Pulmonary artery endothelial cell (primary cell): Measurements from ENCODE around the gene FCN2. TPM values are rescaled to one million over a fixed set of nuclear protein-coding genes. Genes with fewer than 3 reads are reported as not detected.

Source experiments
- DNase-seq: peaks from one replicate; pipeline ENCODE4 v3.0.0-alpha.2; 2011; ENCODE audit warnings: low read depth, low spot score
- total RNA-seq: library from RNA; depleted of rRNA; stranded (reverse); fragments of >200 nt; gene quantifications from 2 replicates; pipeline ENCODE4 v1.2.3, GENCODE V29; 2014

FCN2 gene
- total RNA-seq, 1 donor from 2014 or later = not detected

GRCh38 chr9:134868751-134869553 lies 11.7 kb upstream of the FCN2 start:
- DNase-seq = no peak

- no peak for DNase-seq
Observed at GRCh38 chr9:134869554-134870300, 10.9 kb upstream of the FCN2 start.

- no peak for DNase-seq
Observed at GRCh38 chr9:134870301-134870694, 10.3 kb upstream of the FCN2 start.

GRCh38 chr9:134870746-134871662 lies 9.6 kb upstream of the FCN2 start:
- no peak for DNase-seq

- no peak for DNase-seq
Observed at GRCh38 chr9:134871697-134872340, 8.8 kb upstream of the FCN2 start.

- DNase-seq = no peak
Observed at GRCh38 chr9:134872482-134873231, 8.0 kb upstream of the FCN2 start.

GRCh38 chr9:134875371-134875770 lies 5.2 kb upstream of the FCN2 start:
- no peak for DNase-seq

DNA sequence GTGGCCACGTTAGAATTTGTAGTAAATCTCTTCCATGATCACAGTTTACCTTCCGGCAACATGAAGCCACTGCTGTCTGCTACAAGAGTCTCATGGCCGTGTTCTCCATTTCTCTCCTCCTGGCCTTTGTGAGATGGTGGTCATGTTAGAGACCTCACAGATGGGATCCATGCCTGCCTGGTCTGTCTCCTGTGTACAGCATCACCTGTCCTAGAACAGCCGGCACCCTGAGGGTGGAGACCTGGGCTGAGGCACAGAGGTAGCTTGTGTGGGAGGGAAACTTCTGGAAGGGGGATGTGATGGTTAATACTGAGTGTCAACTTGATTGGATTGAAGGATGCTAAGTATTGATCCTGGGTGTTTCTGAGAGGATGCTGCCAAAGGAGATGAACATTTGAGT lies 3.1 kb upstream of the FCN2 start:
- no peak for DNase-seq

DNA sequence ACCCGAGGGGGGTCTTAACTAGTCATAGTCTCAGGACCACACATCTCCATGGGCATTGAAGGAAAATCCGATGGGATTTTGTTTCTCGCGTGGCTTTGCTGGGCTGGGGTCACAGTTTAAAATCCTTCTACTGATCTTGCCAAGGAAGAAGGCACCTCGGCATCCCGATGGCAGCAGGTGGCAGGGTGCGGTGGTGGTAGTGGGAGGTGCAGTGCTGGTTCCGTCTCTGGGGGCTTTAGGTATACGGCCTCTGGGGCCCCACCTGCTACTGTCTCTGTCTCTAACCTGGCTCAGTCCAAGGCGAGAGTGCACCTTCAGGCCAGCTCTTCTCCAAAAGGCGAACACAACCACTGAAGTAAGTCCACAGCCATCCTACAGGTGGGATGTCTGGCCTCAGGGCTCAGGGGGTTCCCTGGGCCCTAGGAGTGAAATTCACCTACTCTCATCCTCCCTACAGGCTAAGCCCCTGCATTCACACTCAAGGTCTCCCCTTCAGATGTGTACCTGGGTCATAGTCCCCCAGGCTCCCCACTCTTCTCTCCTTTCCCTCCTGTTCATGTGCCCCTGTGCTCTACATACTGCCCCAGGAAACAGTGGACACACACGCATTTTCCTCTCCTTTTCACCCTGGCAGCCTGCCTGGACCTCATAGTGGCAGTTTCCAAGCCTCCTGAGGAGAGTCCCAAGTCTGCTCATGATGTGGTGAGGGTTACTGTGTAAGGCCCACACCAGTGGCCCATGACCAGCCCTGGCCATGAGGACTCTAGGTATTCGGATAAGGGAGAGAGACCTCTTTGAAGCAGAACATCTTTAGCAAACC lies 736 bp upstream of the FCN2 start:
- DNase-seq = no peak

DNA sequence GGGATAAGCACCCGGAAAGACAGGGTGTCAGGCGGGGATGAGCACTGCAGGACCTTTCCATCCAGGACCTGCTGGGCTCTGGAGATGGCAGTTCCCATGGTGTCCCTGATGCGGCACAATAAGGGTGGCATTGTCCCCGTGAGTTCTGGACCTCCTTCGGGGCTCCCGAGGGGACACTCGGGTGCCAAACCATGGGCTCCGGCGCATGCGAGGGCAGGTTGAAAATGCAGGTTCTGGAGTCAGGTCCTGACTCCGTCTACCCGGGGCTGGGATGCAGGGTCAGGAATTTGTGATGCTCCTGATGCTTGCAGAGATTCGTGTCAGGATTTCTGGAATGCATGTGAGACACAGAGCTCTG lies 682 bp downstream of the FCN2 start:
- DNase-seq = no peak

DNA sequence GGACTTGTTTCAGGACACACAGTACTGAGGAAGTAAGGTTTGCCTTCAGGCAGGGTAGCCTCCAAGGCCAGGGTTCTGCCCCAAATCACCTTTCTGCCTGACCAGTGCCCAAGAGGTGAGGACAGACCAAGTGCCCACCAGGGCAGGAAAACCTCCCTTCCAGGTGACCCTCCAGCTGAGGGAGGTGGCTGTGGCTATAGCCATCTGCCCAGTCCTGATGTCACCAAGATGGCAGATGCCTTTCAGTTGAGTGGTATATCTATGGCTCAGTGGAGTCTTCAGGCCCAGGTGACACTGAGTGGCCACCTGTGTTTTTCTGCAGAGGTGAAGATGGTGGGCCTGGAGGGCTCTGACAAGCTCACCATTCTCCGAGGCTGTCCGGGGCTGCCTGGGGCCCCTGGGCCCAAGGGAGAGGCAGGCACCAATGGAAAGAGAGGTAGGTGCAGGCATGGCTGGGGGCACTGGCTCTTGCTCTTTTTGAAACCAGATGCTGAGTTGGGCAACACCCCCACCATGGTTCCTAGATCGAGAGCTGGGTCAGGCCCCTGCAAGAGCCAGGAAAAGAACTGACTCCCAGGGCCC lies 1.7 kb downstream of the FCN2 start:
- no peak for DNase-seq

DNA sequence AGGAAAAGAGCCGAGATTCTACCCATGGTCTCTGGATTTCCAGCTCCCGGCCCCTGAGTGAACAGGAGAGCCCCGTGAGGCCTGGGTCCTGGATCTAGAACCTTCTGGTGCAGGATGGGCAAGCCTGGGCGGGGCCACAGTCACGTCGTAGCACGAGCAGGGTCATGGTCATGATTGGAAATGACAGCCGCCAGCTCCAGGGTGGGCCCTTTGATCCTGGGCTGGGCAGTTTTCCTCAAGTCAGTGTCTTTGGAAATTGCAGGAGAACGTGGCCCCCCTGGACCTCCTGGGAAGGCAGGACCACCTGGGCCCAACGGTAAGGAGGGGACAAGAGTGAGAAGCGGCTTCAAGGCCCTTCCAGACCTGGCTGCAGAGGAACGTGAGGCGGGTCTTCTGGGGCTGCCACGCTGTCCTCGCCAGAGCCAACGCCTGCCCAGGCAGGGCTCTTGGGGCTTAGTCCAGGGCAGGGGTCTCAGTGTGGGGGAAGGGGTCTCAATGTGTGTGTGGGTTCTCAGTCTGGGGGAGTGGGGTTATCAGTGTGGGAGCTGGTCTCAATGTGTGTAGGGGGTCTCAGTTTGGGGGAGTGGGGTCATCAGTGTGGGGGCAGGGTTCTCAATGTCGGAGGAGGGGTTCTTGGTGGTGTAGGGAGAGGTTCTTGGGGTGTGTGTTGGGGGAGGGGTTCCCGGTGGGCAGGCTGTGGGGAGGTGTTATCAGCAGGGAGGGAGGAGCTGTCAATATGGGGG lies 2.6 kb downstream of the FCN2 start:
- no peak for DNase-seq

GRCh38 chr9:134884492-134884891 lies 3.9 kb downstream of the FCN2 start:
- no peak for DNase-seq

DNA sequence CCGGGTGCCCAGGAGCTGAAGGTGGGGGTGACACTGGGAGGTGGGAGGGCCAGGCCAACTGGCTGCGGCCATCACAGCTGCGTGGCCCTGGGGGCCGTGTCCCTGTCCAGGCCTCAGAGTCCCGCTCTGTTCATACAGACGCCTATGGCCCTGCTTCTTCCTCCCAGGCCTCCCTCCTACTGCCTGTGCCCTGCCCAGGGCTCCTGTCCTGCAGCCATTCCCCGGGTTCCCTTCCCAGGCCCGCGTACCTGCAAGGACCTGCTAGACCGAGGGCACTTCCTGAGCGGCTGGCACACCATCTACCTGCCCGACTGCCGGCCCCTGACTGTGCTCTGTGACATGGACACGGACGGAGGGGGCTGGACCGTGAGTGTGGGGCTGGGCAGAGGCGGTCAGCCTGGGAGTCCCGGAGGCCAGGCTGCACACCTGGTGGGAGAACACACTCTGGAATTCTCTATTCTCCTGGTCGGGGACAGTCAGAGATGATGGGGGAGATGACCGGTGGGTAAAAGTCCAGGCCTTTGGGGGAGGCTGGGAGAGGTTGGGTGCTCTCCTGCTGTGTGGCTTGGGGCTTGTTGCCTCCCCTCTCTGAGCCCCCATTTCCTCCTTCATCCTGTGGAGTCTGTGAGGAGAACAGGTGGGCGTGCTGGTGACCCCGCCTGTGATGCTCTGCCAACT lies 4.5 kb downstream of the FCN2 start:
- no peak for DNase-seq

DNA sequence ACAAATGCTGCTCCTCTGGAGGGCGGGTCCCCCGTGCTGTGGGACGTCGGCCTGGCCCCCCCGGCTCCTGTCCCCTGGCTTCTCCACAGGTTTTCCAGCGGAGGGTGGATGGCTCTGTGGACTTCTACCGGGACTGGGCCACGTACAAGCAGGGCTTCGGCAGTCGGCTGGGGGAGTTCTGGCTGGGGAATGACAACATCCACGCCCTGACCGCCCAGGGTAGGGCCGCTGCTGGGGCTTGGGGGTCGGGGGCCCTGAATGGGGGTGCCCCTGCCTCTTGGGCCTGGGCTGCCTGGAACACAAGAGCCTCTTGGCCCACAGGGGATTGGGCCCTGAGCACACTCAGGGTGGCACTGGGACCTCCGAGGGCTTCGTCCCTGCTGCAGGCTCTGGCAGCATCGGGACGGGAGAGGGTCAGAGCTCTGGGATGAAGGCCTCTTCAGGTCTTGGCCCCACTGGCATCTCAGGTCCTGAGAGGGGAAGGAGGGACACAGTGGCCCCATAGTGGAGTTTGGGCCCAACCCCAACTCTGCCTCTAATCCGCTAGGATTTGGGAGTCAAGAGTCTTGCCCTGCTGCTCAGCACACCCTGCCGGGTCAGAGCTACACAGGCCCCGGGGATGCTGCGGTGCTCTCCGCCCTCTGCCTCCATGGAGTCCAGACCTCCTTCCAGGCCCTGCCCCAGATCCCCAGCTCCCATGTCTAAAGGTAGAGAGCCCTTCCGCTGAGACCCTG lies 5.2 kb downstream of the FCN2 start:
- DNase-seq = no peak

DNA sequence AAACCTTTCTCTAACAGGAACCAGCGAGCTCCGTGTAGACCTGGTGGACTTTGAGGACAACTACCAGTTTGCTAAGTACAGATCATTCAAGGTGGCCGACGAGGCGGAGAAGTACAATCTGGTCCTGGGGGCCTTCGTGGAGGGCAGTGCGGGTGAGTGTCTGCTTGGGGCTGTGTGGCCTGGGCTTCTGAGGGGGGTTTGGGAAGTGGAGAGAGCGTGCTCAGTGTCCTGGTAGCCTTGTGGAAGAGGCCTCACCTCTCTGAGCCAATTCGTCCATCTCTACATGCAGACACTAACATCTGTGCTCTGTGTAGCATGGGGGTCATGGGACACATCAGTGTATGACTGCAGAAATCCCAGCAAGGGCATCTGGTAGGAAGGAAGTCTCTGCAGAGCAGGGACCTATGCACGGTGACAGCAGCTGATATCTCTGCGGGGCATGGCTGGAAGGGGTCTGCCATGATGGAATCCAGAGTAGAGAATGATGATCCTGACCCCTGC lies 5.9 kb downstream of the FCN2 start:
- DNase-seq = no peak

DNA sequence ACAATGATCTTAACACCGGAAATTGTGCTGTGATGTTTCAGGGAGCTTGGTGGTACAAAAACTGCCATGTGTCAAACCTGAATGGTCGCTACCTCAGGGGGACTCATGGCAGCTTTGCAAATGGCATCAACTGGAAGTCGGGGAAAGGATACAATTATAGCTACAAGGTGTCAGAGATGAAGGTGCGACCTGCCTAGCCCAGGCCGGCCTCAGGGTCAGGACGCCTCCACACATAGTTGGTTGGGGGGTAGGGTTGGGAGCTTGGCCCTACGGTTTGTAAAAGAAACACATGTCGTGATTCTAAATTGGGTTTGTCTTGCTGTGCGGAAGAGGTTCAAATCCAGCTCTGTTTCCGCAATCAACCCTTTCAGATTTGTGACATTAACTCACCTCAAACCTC lies 6.6 kb downstream of the FCN2 start:
- no peak for DNase-seq
